Parathyroid adenoma (tissue), 2 donors: ENCODE data around the gene IGF2BP1.

Experiments used
- H2AFZ ChIP-seq: fragments of 300-600 bp; sonication (generic); one replicate; pipeline ENCODE4 v1.7.0; 2017; ENCODE audit warnings: antibody characterized with exemption, mild to moderate bottlenecking
- H3K27ac ChIP-seq: fragments of 300-600 bp; sonication (generic); one replicate; pipeline ENCODE4 v1.7.0; 2017
- H3K27me3 ChIP-seq: fragments of 300-600 bp; sonication (generic); one replicate; pipeline ENCODE4 v1.7.0; 2017; ENCODE audit warnings: low read length; ENCODE audit not compliant: control insufficient read depth, insufficient read depth
- H3K36me3 ChIP-seq: fragments of 300-600 bp; sonication (generic); one replicate; pipeline ENCODE4 v1.7.0; 2017; ENCODE audit warnings: low read length; ENCODE audit not compliant: control insufficient read depth, insufficient read depth
- H3K4me1 ChIP-seq: fragments of 300-600 bp; sonication (generic); one replicate; pipeline ENCODE4 v1.7.0; 2017; ENCODE audit warnings: control low read depth
- H3K4me2 ChIP-seq: fragments of 300-600 bp; sonication (generic); one replicate; pipeline ENCODE4 v1.7.0; 2017; ENCODE audit warnings: low read length
- H3K4me3 ChIP-seq: fragments of 300-600 bp; sonication (generic); one replicate; pipeline ENCODE4 v1.7.0; 2017; ENCODE audit warnings: low read depth, low read length
- H3K79me2 ChIP-seq: fragments of 300-600 bp; sonication (generic); one replicate; pipeline ENCODE4 v1.7.0; 2017; ENCODE audit warnings: control low read depth
- H3K9ac ChIP-seq: fragments of 300-600 bp; sonication (generic); one replicate; pipeline ENCODE4 v1.7.0; 2017; ENCODE audit warnings: mild to moderate bottlenecking
- H3K9me3 ChIP-seq: fragments of 300-600 bp; sonication (generic); one replicate; pipeline ENCODE4 v1.7.0; 2017; ENCODE audit warnings: low read length; ENCODE audit not compliant: control insufficient read depth
- CTCF ChIP-seq: fragments of 300-600 bp; sonication (generic); IDR thresholded peaks from one replicate; pipeline ENCODE4 v1.7.0; 2017; ENCODE audit warnings: antibody characterized with exemption, mild to moderate bottlenecking
- donor health status: primary hyperparathyroidism.

Gene IGF2BP1

GRCh38 chr17:49015179-49015923 is 18.2 kb downstream of the IGF2BP1 start:
- Histone ChIP-seq H3K4me2 (no peak overlapping the region), H3K9ac (no peak overlapping the region), H3K79me2 (no peaks in the 10 kb centered on the region), H3K36me3 (no peaks in the 10 kb centered on the region), H2AFZ (no peak overlapping the region), H3K4me1 (no peaks in the 10 kb centered on the region), H3K27me3 (no peaks in the 10 kb centered on the region), H3K4me3 (no peak overlapping the region), H3K9me3 (no peaks in the 10 kb centered on the region), H3K27ac (no peak overlapping the region)
- no peak for TF ChIP-seq CTCF

GRCh38 chr17:49015924-49016774 is 19.0 kb downstream of the IGF2BP1 start:
- Histone ChIP-seq H3K4me1 (no peaks in the 10 kb centered on the region), H2AFZ (no peak overlapping the region), H3K27me3 (no peaks in the 10 kb centered on the region), H3K27ac (no peak overlapping the region), H3K9me3 (no peaks in the 10 kb centered on the region), H3K36me3 (no peaks in the 10 kb centered on the region), H3K4me3 (no peak overlapping the region), H3K79me2 (no peaks in the 10 kb centered on the region), H3K9ac (no peak overlapping the region), H3K4me2 (no peak overlapping the region)
- no peak for TF ChIP-seq CTCF

GRCh38 chr17:49016775-49017463 is 19.7 kb downstream of the IGF2BP1 start:
- TF ChIP-seq CTCF = no peak
- Histone ChIP-seq H3K9me3 (no peaks in the 10 kb centered on the region), H3K27ac (no peak overlapping the region), H3K9ac (no peak overlapping the region), H3K4me1 (no peaks in the 10 kb centered on the region), H3K4me2 (no peak overlapping the region), H3K27me3 (no peaks in the 10 kb centered on the region), H2AFZ (no peak overlapping the region), H3K36me3 (no peaks in the 10 kb centered on the region), H3K79me2 (no peaks in the 10 kb centered on the region), H3K4me3 (no peak overlapping the region)

GRCh38 chr17:49018116-49018612 is 21.0 kb downstream of the IGF2BP1 start:
- Histone ChIP-seq H3K27me3 (no peaks in the 10 kb centered on the region), H3K27ac (no peak overlapping the region), H2AFZ (no peak overlapping the region), H3K4me2 (no peak overlapping the region), H3K9ac (no peak overlapping the region), H3K4me3 (no peak overlapping the region), H3K9me3 (no peaks in the 10 kb centered on the region), H3K79me2 (no peaks in the 10 kb centered on the region), H3K4me1 (no peaks in the 10 kb centered on the region), H3K36me3 (no peaks in the 10 kb centered on the region)
- no peak for TF ChIP-seq CTCF
